ENCODE measurements around the gene KCNIP4. TPM values are rescaled to one million over a fixed set of nuclear protein-coding genes. Genes with fewer than 3 reads are reported as not detected.

The KCNIP4 gene
- total RNA-seq, 1 experiment from 2014 or later = 0.91 TPM

DNA sequence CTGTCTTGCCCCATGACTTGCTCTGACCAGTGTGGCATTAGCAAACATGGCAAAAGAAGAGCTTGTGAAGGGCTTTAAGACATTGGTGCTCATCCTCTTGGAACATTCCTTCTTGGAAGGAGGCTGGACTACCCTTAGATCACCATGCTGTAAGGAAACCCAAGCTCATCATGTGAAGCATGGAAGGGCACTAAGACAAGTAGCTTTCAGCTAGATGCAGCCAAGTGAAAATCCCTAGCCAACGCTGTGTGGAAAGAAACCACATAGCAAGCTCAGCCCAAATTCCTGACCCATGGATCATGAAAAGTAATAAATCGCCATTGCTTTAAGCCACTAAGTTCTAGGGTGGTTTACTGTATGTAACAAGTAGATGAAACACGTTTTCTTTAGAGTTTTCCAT lies 1260.7 kb downstream of the KCNIP4 start:
- Mint-ChIP-seq H3K4me3 (ENCODE audit: unreplicated experiment) (no peak overlapping the region), H3K9me3 (ENCODE audit: unreplicated experiment) (no peaks in the 10 kb centered on the region), H3K27me3 (ENCODE audit: insufficient read depth, unreplicated experiment) (peaks cover 2% of the 10 kb centered on the region), H3K27ac (ENCODE audit: low read depth, unreplicated experiment) (no peak overlapping the region), H3K4me1 (ENCODE audit: insufficient read depth, unreplicated experiment) (no peaks in the 10 kb centered on the region), H3K36me3 (ENCODE audit: insufficient read depth, unreplicated experiment) (no peaks in the 10 kb centered on the region)
- no TSS peak for BruUV-seq (replicated peaks)
- intact Hi-C loops (cut with micrococcal nuclease) = loop anchor here (5.0 to 10.0 kb wide), 4 partner anchors 391 to 2003 kb away; partner anchors contain the start of gene SLIT2
- POLR2A ChIA-PET = interaction anchor here (0.6 to 1.6 kb wide), 4 partner anchors 10 to 435 kb away, joined by 3 to 6 read pairs (median 3); partner anchors contain the start of gene PACRGL
- no peak for TF ChIP-seq CTCF (IDR thresholded peaks at IDR 0.05; ENCODE audit: unreplicated experiment)
- CTCF ChIA-PET = interaction anchor here (0.6 to 6.5 kb wide), 8 partner anchors 11 to 1454 kb away, joined by 3 to 55 read pairs (median 4); no protein-coding TSS in a partner anchor
- peak; percentile 21 for DNase-seq (ENCODE audit: unreplicated experiment)

GRCh38 chr4:20684852-20685763 lies 1263.5 kb downstream of the KCNIP4 start:
- no peaks in the 10 kb centered on the region for H3K36me3 Mint-ChIP-seq (ENCODE audit: insufficient read depth, unreplicated experiment)
- DNase-seq (ENCODE audit: unreplicated experiment) = peak; percentile 40
- no peak overlapping the region for H3K4me3 Mint-ChIP-seq (ENCODE audit: unreplicated experiment)
- no peaks in the 10 kb centered on the region for H3K4me1 Mint-ChIP-seq (ENCODE audit: insufficient read depth, unreplicated experiment)
- ChIA-PET CTCF (interaction anchor here (0.6 to 6.5 kb wide), 32 partner anchors 8 to 1420 kb away, joined by 3 to 55 read pairs (median 4); partner anchors contain the start of gene PACRGL), POLR2A (interaction anchor here (0.5 to 0.9 kb wide), 4 partner anchors 15 to 1190 kb away, joined by 3 to 5 read pairs (median 3); partner anchors contain the start of gene PACRGL)
- H3K9me3 Mint-ChIP-seq (ENCODE audit: unreplicated experiment) = no peaks in the 10 kb centered on the region
- no peak overlapping the region for H3K27ac Mint-ChIP-seq (ENCODE audit: low read depth, unreplicated experiment)
- peaks cover 16% of the 10 kb centered on the region for H3K27me3 Mint-ChIP-seq (ENCODE audit: insufficient read depth, unreplicated experiment)
- intact Hi-C loops (cut with micrococcal nuclease) = loop anchor here (1.0 to 10.0 kb wide), 6 partner anchors 141 to 2000 kb away; partner anchors contain the start of gene SLIT2
- no TSS peak for BruUV-seq (replicated peaks)
- peak; percentile 53 for TF ChIP-seq CTCF (IDR thresholded peaks at IDR 0.05; ENCODE audit: unreplicated experiment)

DNA sequence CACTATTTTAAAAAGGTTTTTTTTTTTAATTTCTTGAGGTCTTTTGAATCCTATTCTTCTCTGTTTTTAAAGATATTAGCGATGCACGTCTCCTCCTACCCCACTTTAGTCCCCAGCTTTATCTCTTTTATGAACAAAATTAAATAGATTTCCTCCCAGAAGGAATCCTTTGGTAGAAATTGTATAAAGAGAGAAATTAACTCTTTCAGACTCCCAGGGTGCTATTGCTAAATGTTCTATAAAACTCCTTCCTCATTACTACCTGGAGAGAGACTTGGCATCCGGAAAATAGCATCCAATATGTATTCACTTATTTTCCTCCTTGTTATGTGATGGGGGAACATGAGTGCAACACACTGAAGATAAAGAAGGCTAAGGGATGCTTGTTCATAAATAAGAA lies 1264.8 kb downstream of the KCNIP4 start:
- POLR2A ChIA-PET = interaction anchor here (1.1 kb wide), 1 partner anchor 432 kb away, joined by 3 read pairs; the partner anchor contains the start of gene SLIT2
- CTCF ChIA-PET = interaction anchor here (0.5 to 6.5 kb wide), 15 partner anchors 10 to 930 kb away, joined by 3 to 55 read pairs (median 4); partner anchors contain the start of gene PACRGL
- TF ChIP-seq CTCF (IDR thresholded peaks at IDR 0.05; ENCODE audit: unreplicated experiment) = no peak
- no peak overlapping the region for H3K27ac Mint-ChIP-seq (ENCODE audit: low read depth, unreplicated experiment)
- intact Hi-C loops (cut with micrococcal nuclease) = loop anchor here (10.0 kb wide), 3 partner anchors 429 to 1999 kb away; partner anchors contain the start of gene SLIT2
- no peaks in the 10 kb centered on the region for H3K9me3 Mint-ChIP-seq (ENCODE audit: unreplicated experiment)
- H3K27me3 Mint-ChIP-seq (ENCODE audit: insufficient read depth, unreplicated experiment) = peaks cover 16% of the 10 kb centered on the region
- H3K36me3 Mint-ChIP-seq (ENCODE audit: insufficient read depth, unreplicated experiment) = no peaks in the 10 kb centered on the region
- H3K4me1 Mint-ChIP-seq (ENCODE audit: insufficient read depth, unreplicated experiment) = no peaks in the 10 kb centered on the region
- DNase-seq (ENCODE audit: unreplicated experiment) = no peak
- H3K4me3 Mint-ChIP-seq (ENCODE audit: unreplicated experiment) = no peak overlapping the region
- BruUV-seq (replicated peaks) = no TSS peak

DNA sequence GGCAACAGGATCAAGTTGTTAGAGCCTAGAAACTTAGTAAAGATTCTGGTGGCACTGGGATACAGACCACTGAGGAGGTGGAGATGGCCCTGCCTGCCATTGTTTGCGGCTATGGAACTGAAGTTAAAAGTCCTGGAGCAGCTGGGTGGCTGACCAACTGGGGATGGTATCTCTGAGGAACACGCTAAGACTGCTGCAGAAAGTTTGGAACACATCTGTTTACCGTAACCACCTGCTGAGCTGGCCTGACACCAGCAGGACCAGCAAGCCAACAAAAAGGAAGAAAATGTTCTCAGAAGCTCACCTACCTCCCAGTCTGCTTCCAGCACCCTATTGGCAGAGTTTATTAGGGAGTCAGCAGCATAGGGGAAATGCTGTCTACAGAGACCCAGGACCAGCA lies 1265.7 kb downstream of the KCNIP4 start:
- POLR2A ChIA-PET = interaction anchor here (1.1 kb wide), 1 partner anchor 431 kb away, joined by 3 read pairs; the partner anchor contains the start of gene SLIT2
- Mint-ChIP-seq H3K4me3 (ENCODE audit: unreplicated experiment) (no peak overlapping the region), H3K27me3 (ENCODE audit: insufficient read depth, unreplicated experiment) (peaks cover 16% of the 10 kb centered on the region), H3K9me3 (ENCODE audit: unreplicated experiment) (no peaks in the 10 kb centered on the region), H3K4me1 (ENCODE audit: insufficient read depth, unreplicated experiment) (no peaks in the 10 kb centered on the region), H3K36me3 (ENCODE audit: insufficient read depth, unreplicated experiment) (no peaks in the 10 kb centered on the region), H3K27ac (ENCODE audit: low read depth, unreplicated experiment) (no peak overlapping the region)
- CTCF ChIA-PET = interaction anchor here (0.6 to 6.5 kb wide), 7 partner anchors 56 to 434 kb away, joined by 3 to 55 read pairs (median 3); no protein-coding TSS in a partner anchor
- DNase-seq (ENCODE audit: unreplicated experiment) = no peak
- intact Hi-C loops (cut with micrococcal nuclease) = loop anchor here (10.0 kb wide), 3 partner anchors 428 to 1998 kb away; partner anchors contain the start of gene SLIT2
- BruUV-seq (replicated peaks) = no TSS peak
- no peak for TF ChIP-seq CTCF (IDR thresholded peaks at IDR 0.05; ENCODE audit: unreplicated experiment)
